ENCODE data around the gene ABCA13. TPM values are rescaled to one million over a fixed set of nuclear protein-coding genes. Genes with fewer than 3 reads are reported as not detected.

ABCA13 gene
- total RNA-seq, 1 donor from 2014 or later: 2.2 TPM

DNA sequence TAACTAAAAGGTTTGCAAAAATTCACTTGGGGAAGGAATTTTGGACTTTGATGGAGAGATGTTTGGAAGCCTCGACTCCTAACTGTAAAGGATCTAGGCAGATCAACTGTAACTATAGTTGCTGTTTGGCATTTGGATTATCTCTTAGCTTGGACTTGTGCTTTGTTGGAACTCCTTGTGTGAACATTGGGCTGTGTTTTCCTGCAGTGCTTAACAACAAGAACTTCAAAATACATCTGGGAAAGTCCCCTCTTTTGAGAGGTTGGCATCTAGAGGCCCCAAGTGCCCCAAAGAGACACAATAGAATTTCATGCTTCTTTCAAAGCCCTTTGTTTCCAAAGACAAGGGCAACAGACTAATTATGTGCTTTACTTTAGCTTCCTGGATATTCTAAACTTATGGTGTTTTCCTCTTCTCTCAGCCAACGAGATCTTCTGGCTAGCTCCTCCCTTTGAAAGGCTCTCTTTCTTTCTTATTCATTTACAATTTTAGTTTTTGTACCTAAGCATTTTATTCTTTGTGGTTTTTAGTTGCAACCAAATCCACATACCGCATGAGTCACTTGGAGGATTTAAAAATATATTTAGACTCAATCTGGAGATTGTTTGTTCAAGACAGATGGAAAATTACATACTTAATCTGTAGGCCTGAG is 11.6 kb downstream of the ABCA13 start:
- Histone ChIP-seq H3K27ac (no peak overlapping the region), H3K36me3 (no peaks in the 10 kb centered on the region), H3K4me1 (no peaks in the 10 kb centered on the region), H3K9me3 (no peaks in the 10 kb centered on the region), H3K27me3 (ENCODE audit: low read depth) (no peaks in the 10 kb centered on the region), H3K4me3 (no peak overlapping the region)
- intact Hi-C loops (cut with DNase I): no loop called here
- no peak for TF ChIP-seq CTCF (IDR thresholded peaks at IDR 0.05)
- ATAC-seq: peak in 1 of 2 donors; percentile 19
- DNase-seq: no peak

DNA sequence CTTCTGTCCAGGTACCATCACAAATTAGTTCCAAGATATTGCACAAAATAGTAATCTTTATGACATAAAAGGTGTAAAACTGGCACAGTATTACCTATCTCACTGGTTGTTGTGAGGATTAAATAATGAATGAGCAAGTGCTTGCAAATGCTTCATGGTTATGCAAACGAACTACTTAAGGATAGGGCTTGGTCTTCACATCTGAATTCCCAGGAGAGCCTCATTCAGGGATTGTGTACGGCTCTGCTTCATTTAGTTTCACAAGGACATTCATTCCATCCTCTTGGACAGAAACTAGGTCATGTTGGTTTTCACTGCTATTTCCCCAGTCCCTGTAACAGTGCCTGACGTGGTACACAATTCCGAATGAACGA is 12.1 kb downstream of the ABCA13 start:
- no peak overlapping the region for H3K27ac ChIP-seq
- no peak overlapping the region for H3K4me3 ChIP-seq
- H3K27me3 ChIP-seq (ENCODE audit: low read depth): no peaks in the 10 kb centered on the region
- H3K4me1 ChIP-seq: no peaks in the 10 kb centered on the region
- no peaks in the 10 kb centered on the region for H3K36me3 ChIP-seq
- TF ChIP-seq CTCF (IDR thresholded peaks at IDR 0.05): no peak
- intact Hi-C loops (cut with DNase I): no loop called here
- ATAC-seq (peak; percentile 54 to 59), DNase-seq (no peak)
- no peaks in the 10 kb centered on the region for H3K9me3 ChIP-seq

- Histone ChIP-seq H3K4me3 (no peak overlapping the region), H3K4me1 (no peaks in the 10 kb centered on the region), H3K27me3 (ENCODE audit: low read depth) (no peaks in the 10 kb centered on the region), H3K27ac (no peak overlapping the region), H3K36me3 (no peaks in the 10 kb centered on the region), H3K9me3 (no peaks in the 10 kb centered on the region)
- intact Hi-C loops (cut with DNase I): no loop called here
- no peak for DNase-seq
- no peak for ATAC-seq
- TF ChIP-seq CTCF (IDR thresholded peaks at IDR 0.05): no peak
Measured at GRCh38 chr7:48183965-48184364, 12.7 kb downstream of the ABCA13 start.

GRCh38 chr7:48188776-48189520 is 17.7 kb downstream of the ABCA13 start:
- no peak overlapping the region for H3K4me3 ChIP-seq
- H3K9me3 ChIP-seq: no peaks in the 10 kb centered on the region
- H3K36me3 ChIP-seq: no peaks in the 10 kb centered on the region
- intact Hi-C loops (cut with DNase I): no loop called here
- no peaks in the 10 kb centered on the region for H3K4me1 ChIP-seq
- DNase-seq (no peak), ATAC-seq (no peak)
- no peaks in the 10 kb centered on the region for H3K27me3 ChIP-seq (ENCODE audit: low read depth)
- no peak for TF ChIP-seq CTCF (IDR thresholded peaks at IDR 0.05)
- no peak overlapping the region for H3K27ac ChIP-seq

- Histone ChIP-seq H3K27ac (no peak overlapping the region), H3K4me3 (no peak overlapping the region), H3K27me3 (ENCODE audit: low read depth) (no peaks in the 10 kb centered on the region), H3K4me1 (no peaks in the 10 kb centered on the region), H3K9me3 (no peaks in the 10 kb centered on the region), H3K36me3 (no peaks in the 10 kb centered on the region)
- no peak for TF ChIP-seq CTCF (IDR thresholded peaks at IDR 0.05)
- no peak for DNase-seq
- ATAC-seq: no peak
- intact Hi-C loops (cut with DNase I): no loop called here
Measured at GRCh38 chr7:48192996-48193395, 21.7 kb downstream of the ABCA13 start.
